CD8-positive, alpha-beta memory T cell (primary cell): Measurements from ENCODE around the gene OCEL1. TPM values are rescaled to one million over a fixed set of nuclear protein-coding genes. Genes with fewer than 3 reads are reported as not detected.

Experiments
- CTCF ChIA-PET: fragments of 350-600 bp; sonication (Branson Sonifier 250); formaldehyde crosslinking; loops from one replicate; lab custom pipeline; 2021; ENCODE audit warnings: antibody characterized with exemption; lab: Charles Lee
- POLR2A ChIA-PET: fragments of 350-600 bp; sonication (Branson Sonifier 250); formaldehyde crosslinking; loops from one replicate; lab custom pipeline; 2021; ENCODE audit warnings: antibody characterized with exemption; lab: Charles Lee
- DNase-seq, 5 donors: peaks; one replicate each; pipeline versions ENCODE4 v3.0.0 to v3.0.0-alpha.2; 2020 to 2022; ENCODE audit warnings: mixed read lengths in 1 of 5
- H3K27ac ChIP-seq: one replicate; pipeline ENCODE4 v1.7.0; 2013; ENCODE audit warnings: low read depth, mild to moderate bottlenecking, low read length, moderate library complexity
- H3K27me3 ChIP-seq: 2 replicates; pipeline ENCODE4 v1.7.0; 2013; ENCODE audit warnings: low read length, mild to moderate bottlenecking; ENCODE audit not compliant: insufficient read depth, poor library complexity, severe bottlenecking
- H3K36me3 ChIP-seq: 2 replicates; pipeline ENCODE4 v1.7.0; 2013; ENCODE audit warnings: mild to moderate bottlenecking, low read length, moderate library complexity; ENCODE audit not compliant: insufficient read depth
- H3K4me1 ChIP-seq: 2 replicates; pipeline ENCODE4 v1.7.0; 2013; ENCODE audit warnings: mild to moderate bottlenecking, low read length, moderate library complexity; ENCODE audit not compliant: insufficient read depth
- H3K4me3 ChIP-seq: 2 replicates; pipeline ENCODE4 v1.7.0; 2013; ENCODE audit warnings: mild to moderate bottlenecking, low read length
- H3K9me3 ChIP-seq: 2 replicates; pipeline ENCODE4 v1.7.0; 2013; ENCODE audit warnings: mild to moderate bottlenecking, low read length
- H3K27ac Mint-ChIP-seq, 8 donors: one replicate each; pipeline ENCODE4 v1.8.0; 2020 to 2021; ENCODE audit warnings: mixed read lengths in 8 of 8, mild to moderate bottlenecking in 6 of 8, inconsistent platforms in 3 of 8, moderate library complexity in 3 of 8
- H3K27me3 Mint-ChIP-seq, 2 donors: one replicate each; pipeline ENCODE4 v1.8.0; 2020 to 2021; ENCODE audit warnings: mixed read lengths in 2 of 2, mild to moderate bottlenecking in 1 of 2, moderate library complexity in 1 of 2
- H3K36me3 Mint-ChIP-seq, 3 donors: one replicate each; pipeline ENCODE4 v1.8.0; 2020 to 2021; ENCODE audit warnings: mixed read lengths in 3 of 3, inconsistent platforms in 1 of 3, mild to moderate bottlenecking in 1 of 3
- H3K4me1 Mint-ChIP-seq, 3 donors: one replicate each; pipeline ENCODE4 v1.8.0; 2020 to 2021; ENCODE audit warnings: mixed read lengths in 3 of 3, inconsistent platforms in 1 of 3, mild to moderate bottlenecking in 1 of 3
- H3K4me3 Mint-ChIP-seq, 7 donors: one replicate each; pipeline ENCODE4 v1.8.0; 2020 to 2021; ENCODE audit warnings: mixed read lengths in 7 of 7, mild to moderate bottlenecking in 6 of 7, moderate library complexity in 4 of 7, inconsistent platforms in 2 of 7
- H3K9me3 Mint-ChIP-seq, 5 donors: one replicate each; pipeline ENCODE4 v1.8.0; 2020 to 2022; ENCODE audit warnings: mixed read lengths in 5 of 5, mild to moderate bottlenecking in 3 of 5, moderate library complexity in 2 of 5, inconsistent platforms in 1 of 5
- polyA plus RNA-seq: library from polyadenylated mRNA; unstranded; fragments of 300-500 nt; fragmentation: Illumina TruSeq; gene quantifications from one replicate; pipeline ENCODE4 v1.2.3, GENCODE V29; 2021
- total RNA-seq, 2 experiments: library from RNA; stranded (reverse); gene quantifications; one replicate each; pipeline ENCODE4 v1.2.3, GENCODE V29; 2021

Gene OCEL1
- total and polyA plus RNA-seq, 3 experiments from 2014 or later = 15.0 to 35.5 (median 16.8) TPM

DNA sequence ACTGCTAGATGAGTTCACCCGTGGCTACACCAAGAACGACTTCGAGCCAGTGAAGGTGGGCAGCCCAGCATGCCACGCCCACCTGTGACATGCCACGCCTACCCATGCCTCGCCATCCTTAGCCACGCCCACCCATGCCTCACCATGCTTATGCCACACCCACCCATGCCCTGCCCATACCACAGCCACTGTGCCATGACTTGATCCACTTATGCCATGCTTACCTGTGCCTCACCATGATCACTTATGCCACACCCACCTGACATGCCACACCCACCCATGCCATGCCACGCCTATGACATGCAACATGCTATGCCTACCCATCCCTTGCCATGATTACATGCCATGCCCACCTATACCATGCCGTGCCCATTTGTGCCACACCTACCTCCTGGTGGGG is 23.8 kb upstream of the OCEL1 start:
- Mint-ChIP-seq H3K27me3 (peaks cover 0 to 3% of the 10 kb centered on the region in 2 donors), H3K4me3 (no peak overlapping the region), H3K9me3 (no peaks in the 10 kb centered on the region), H3K27ac (peak overlapping the region in 3 of 8 donors; percentile 5 to 77 (median 16)), H3K4me1 (no peaks in the 10 kb centered on the region), H3K36me3 (peaks cover 7 to 89% (median 21%) of the 10 kb centered on the region in 3 donors)
- Histone ChIP-seq H3K36me3 (peaks cover 34% of the 10 kb centered on the region), H3K9me3 (no peaks in the 10 kb centered on the region), H3K27me3 (no peaks in the 10 kb centered on the region), H3K27ac (no peak overlapping the region), H3K4me3 (no peak overlapping the region), H3K4me1 (no peaks in the 10 kb centered on the region)
- ChIA-PET POLR2A (no interaction called here), CTCF (no interaction called here)
- DNase-seq = no peak

DNA sequence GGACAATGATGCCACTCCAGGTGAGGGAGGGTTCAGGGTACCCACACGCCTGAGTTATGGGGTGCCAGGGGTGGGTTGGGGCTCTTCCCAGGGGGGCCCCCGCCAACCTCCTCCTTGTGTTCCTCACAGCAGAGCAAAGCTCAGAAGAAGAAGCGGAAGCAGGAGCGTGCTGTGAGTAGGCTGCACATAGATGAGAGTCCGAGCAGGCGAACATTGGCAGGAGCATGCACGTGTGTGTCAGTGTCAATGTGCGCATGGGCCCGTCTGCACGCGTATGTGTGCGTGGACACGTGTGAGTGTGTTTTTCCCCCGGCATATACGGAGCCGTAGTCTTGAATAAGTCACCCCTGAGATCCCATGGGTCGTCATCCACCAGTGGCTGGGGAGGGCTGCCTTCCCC is 23.3 kb upstream of the OCEL1 start:
- Histone ChIP-seq H3K27me3 (no peaks in the 10 kb centered on the region), H3K4me3 (no peak overlapping the region), H3K36me3 (peaks cover 34% of the 10 kb centered on the region), H3K27ac (no peak overlapping the region), H3K9me3 (no peaks in the 10 kb centered on the region), H3K4me1 (no peaks in the 10 kb centered on the region)
- peak overlapping the region in 1 of 7 donors; percentile 51 for H3K4me3 Mint-ChIP-seq
- H3K27ac Mint-ChIP-seq = peak overlapping the region in 1 of 8 donors; percentile 69
- DNase-seq = no peak
- CTCF ChIA-PET = interaction anchor here (1.1 kb wide), 1 partner anchor 33 kb away, joined by 3 read pairs; no protein-coding TSS in a partner anchor
- no peaks in the 10 kb centered on the region for H3K9me3 Mint-ChIP-seq
- H3K4me1 Mint-ChIP-seq = no peaks in the 10 kb centered on the region
- peaks cover 0 to 1% of the 10 kb centered on the region in 2 donors for H3K27me3 Mint-ChIP-seq
- POLR2A ChIA-PET = no interaction called here
- peaks cover 7 to 84% (median 19%) of the 10 kb centered on the region in 3 donors for H3K36me3 Mint-ChIP-seq

DNA sequence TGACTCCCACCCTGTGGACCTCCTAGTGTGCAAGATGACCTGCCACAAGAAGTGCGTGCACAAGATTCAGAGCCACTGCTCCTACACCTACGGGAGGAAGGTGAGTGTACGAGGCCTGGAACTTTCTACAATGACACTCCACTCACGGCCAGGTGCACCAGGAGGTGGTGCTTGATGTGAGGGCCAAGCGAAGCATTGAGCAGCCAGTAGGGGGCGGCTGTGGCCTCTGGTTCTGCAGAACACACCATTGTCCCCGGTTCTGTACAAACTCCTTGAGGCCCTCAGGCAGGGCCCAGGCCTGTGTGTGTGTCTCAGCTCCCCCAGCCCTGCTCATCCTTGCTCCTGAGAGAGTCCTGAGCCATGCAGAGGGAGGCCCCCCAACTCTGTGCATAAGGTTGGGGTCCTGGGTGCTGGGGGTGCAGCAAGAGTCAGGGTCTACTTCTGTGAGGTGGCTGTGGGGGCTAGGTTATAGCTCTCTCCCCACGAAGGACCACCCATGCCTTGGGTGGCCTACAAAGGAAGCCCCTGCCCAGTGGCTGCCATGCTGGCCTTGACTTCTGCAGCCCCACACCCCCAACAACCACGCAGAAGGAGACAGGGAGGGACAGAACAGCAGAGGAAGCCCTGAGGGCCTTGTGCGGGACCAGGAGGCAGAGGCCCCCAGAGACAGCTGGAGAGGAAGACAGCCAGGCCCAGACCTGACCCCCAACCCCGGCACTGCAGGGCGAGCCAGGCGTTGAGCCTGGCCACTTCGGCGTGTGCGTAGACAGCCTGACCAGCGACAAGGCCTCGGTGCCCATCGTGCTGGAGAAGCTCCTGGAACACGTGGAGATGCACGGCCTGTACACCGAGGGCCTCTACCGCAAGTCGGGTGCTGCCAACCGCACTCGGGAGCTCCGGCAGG is 20.5 kb upstream of the OCEL1 start:
- H3K36me3 ChIP-seq = peaks cover 31% of the 10 kb centered on the region
- Mint-ChIP-seq H3K9me3 (no peaks in the 10 kb centered on the region), H3K27ac (no peak overlapping the region), H3K4me3 (no peak overlapping the region), H3K36me3 (peaks cover 7 to 79% (median 17%) of the 10 kb centered on the region in 3 donors), H3K27me3 (peaks cover 0 to 1% of the 10 kb centered on the region in 2 donors), H3K4me1 (peaks cover 0 to 3% (median 2%) of the 10 kb centered on the region in 3 donors)
- peak; percentile 26 to 67 (median 41) for DNase-seq
- no peaks in the 10 kb centered on the region for H3K4me1 ChIP-seq
- H3K27me3 ChIP-seq = no peaks in the 10 kb centered on the region
- ChIA-PET CTCF (interaction anchor here (0.5 to 1.8 kb wide), 6 partner anchors 8 to 78 kb away, joined by 3 to 5 read pairs (median 4); partner anchors contain the start of gene USE1), POLR2A (interaction anchor here (0.6 to 0.7 kb wide), 2 partner anchors 77 to 126 kb away, joined by 3 read pairs; no protein-coding TSS in a partner anchor)
- no peak overlapping the region for H3K27ac ChIP-seq
- no peak overlapping the region for H3K4me3 ChIP-seq
- no peaks in the 10 kb centered on the region for H3K9me3 ChIP-seq

DNA sequence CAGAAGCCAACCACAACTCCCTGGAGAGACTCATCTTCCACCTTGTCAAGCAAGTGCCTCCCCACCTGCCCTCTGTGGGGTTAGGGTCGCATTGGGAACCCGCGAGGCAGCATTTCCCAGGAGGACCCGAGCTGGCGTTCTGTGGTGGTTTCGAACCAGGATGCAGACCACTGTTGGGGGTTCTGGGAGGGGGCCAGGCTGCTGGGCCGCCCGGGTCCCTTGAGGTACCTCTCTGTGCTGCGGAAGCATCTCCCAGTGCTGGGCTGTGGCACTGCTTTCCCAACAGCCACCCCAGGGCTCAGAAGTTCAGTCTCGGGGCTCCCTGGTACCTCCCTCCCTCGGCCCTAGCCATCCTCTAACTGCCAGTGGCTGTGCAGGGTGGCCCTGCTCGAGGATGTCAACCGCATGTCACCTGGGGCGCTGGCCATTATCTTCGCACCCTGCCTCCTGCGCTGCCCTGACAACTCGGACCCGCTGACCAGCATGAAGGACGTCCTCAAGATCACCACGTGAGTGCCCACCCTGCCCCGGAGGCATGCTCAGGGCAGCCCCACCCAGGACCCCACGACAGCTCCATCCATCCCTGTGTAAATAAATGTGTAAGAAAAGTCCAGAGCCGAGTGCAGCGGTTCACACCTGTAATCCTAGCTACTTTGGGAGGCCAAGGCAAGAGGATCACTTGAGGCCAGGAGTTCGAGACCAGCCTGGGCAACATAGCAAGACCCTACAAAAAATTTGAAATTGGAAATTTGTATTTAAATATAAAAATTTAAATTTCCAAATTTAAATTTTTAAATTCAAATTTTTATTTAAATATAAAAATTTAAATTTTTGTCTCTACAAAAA is 19.1 kb upstream of the OCEL1 start:
- Histone ChIP-seq H3K36me3 (peaks cover 19% of the 10 kb centered on the region), H3K27ac (no peak overlapping the region), H3K27me3 (no peaks in the 10 kb centered on the region), H3K9me3 (no peaks in the 10 kb centered on the region), H3K4me3 (no peak overlapping the region), H3K4me1 (no peaks in the 10 kb centered on the region)
- CTCF ChIA-PET = no interaction called here
- DNase-seq = no peak
- Mint-ChIP-seq H3K27ac (peak overlapping the region in 1 of 8 donors; percentile 62), H3K4me1 (peaks cover 0 to 3% (median 2%) of the 10 kb centered on the region in 3 donors), H3K36me3 (peaks cover 3 to 75% (median 14%) of the 10 kb centered on the region in 3 donors), H3K9me3 (no peaks in the 10 kb centered on the region), H3K4me3 (peak overlapping the region in 1 of 7 donors; percentile 57), H3K27me3 (no peaks in the 10 kb centered on the region)
- POLR2A ChIA-PET = no interaction called here

DNA sequence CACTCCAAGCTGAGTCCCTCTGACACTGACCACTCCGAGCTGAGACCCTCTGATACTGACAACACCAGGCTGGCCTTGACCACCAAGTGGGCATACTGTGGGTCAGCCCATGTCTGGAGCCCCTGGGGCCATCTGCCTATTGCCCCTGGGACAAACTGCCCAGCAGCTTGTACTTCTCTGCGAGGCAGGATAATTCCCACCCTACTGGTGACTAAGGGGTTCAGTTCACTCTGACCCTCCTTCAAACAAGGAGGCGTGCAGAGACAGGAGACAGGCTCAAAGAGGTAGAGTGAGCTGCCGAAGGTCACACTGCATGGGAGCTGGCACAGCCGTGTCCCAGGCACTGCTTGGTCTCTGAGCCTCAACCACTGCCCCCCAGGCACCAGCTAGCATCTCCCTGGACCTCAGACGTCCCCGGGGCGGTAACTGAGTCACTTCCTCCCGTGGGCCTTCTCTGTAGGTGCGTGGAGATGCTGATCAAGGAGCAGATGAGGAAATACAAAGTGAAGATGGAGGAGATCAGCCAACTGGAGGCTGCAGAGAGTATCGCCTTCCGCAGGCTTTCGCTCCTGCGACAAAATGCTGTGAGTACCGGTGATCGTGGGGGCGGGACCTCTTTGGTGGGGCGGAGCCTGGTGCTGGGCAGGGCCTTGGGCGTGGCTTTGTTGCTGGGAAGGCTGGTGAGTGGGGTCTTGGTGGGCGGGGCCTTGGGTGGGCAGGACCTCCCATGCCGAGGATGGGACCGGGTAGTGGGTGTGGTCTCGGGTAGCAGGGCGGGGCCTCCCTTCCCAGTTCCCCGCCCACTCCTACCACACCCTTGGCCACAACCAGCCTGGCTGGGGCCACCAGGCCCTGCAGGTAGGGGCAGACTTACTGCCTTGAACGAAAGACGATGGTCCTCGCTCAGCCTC is 16.6 kb upstream of the OCEL1 start:
- peak in 1 of 5 donors; percentile 21 for DNase-seq
- H3K4me1 Mint-ChIP-seq = peaks cover 1 to 5% (median 4%) of the 10 kb centered on the region in 3 donors
- Histone ChIP-seq H3K9me3 (no peaks in the 10 kb centered on the region), H3K27me3 (no peaks in the 10 kb centered on the region), H3K36me3 (peaks cover 12% of the 10 kb centered on the region), H3K27ac (no peak overlapping the region), H3K4me1 (peaks cover 1% of the 10 kb centered on the region), H3K4me3 (no peak overlapping the region)
- peak overlapping the region in 1 of 8 donors; percentile 33 for H3K27ac Mint-ChIP-seq
- CTCF ChIA-PET = interaction anchor here (1.4 kb wide), 1 partner anchor 26 kb away, joined by 5 read pairs; no protein-coding TSS in a partner anchor
- H3K36me3 Mint-ChIP-seq = peaks cover 0 to 65% (median 14%) of the 10 kb centered on the region in 3 donors
- no peaks in the 10 kb centered on the region for H3K9me3 Mint-ChIP-seq
- POLR2A ChIA-PET = interaction anchor here (1.0 kb wide), 1 partner anchor 11 kb away, joined by 3 read pairs; no protein-coding TSS in a partner anchor
- no peak overlapping the region for H3K4me3 Mint-ChIP-seq
- no peaks in the 10 kb centered on the region for H3K27me3 Mint-ChIP-seq

DNA sequence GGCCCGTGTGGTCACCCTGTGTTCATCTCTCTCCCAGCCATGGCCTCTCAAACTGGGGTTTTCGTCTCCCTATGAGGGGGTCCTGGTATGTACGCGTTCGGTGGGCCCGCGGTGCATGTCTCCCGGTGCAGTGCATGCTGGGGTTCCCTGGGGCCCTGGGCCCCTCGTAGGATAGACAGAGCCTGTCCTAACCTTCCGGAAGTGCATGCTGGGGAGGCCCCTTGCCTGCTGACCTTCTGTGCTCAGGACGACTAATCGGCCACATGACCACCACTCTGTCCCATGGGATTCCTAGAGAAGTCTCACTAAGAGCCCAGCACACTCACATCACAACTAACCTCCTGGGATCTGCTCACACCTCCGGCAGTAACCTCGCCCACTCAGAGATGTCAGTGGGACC is 15.7 kb upstream of the OCEL1 start:
- Histone ChIP-seq H3K27me3 (no peaks in the 10 kb centered on the region), H3K27ac (no peak overlapping the region), H3K4me1 (peaks cover 7% of the 10 kb centered on the region), H3K4me3 (no peak overlapping the region), H3K36me3 (peaks cover 12% of the 10 kb centered on the region), H3K9me3 (no peaks in the 10 kb centered on the region)
- H3K36me3 Mint-ChIP-seq = peaks cover 0 to 63% (median 14%) of the 10 kb centered on the region in 3 donors
- H3K4me1 Mint-ChIP-seq = peaks cover 9 to 14% (median 11%) of the 10 kb centered on the region in 3 donors
- ChIA-PET POLR2A (no interaction called here), CTCF (no interaction called here)
- no peaks in the 10 kb centered on the region for H3K27me3 Mint-ChIP-seq
- H3K9me3 Mint-ChIP-seq = no peaks in the 10 kb centered on the region
- DNase-seq = no peak
- no peak overlapping the region for H3K27ac Mint-ChIP-seq
- H3K4me3 Mint-ChIP-seq = no peak overlapping the region
